Measurements from ENCODE around the gene GDF10. TPM values are rescaled to one million over a fixed set of nuclear protein-coding genes. Genes with fewer than 3 reads are reported as not detected.

Gene GDF10
- polyA plus RNA-seq, 1 donor from 2014 or later: 0.66 TPM

DNA sequence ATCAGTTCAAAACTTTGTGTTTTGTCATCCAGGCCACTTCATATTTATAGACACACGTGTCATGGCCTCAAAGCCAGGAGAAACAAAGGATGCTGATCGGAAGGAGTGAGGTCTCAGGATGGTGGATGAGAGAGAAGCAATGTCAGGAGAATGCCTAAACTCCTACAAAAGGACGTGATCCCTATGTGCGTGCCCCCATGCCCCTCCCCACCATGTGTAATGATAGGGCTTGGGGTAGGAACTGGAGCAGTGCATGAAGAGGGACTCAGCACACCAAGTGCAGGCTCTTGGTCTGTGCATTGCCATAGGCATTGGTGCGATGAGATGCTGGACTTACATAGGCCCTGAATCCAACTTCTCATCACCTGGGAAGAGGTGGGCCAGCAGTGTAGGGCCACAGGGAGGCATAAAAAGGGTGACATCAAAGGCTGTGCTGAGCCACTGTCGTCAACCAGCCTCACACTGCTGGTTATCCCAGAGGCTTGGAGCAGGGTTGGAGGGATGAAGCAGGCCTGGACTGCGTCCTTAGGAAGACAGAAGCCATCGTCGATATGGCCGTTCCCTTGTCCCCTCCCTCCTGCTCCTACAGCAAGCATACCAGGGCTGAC, 46.9 kb upstream of the GDF10 start:
- Histone ChIP-seq H3K9me3 (ENCODE audit: low read length) (no peaks in the 10 kb centered on the region), H3K27me3 (ENCODE audit: insufficient read depth, low read depth, low read length) (no peaks in the 10 kb centered on the region), H3K79me2 (replicated peaks; ENCODE audit: insufficient read depth, low read length) (no peaks in the 10 kb centered on the region), H4K20me1 (ENCODE audit: insufficient read depth) (no peaks in the 10 kb centered on the region), H3K4me2 (ENCODE audit: low read length) (no peak overlapping the region), H3K9ac (ENCODE audit: low read length) (no peak overlapping the region), H3K27ac (ENCODE audit: low read length) (no peak overlapping the region), H3F3A (ENCODE audit: insufficient read depth, low read length, poor library complexity, severe bottlenecking) (no peaks in the 10 kb centered on the region), H3K9me2 (ENCODE audit: insufficient read depth, low read length) (no peaks in the 10 kb centered on the region), H3K4me3 (ENCODE audit: low read length) (no peak overlapping the region), H2AFZ (ENCODE audit: low read depth, low read length) (no peak overlapping the region), H3K36me3 (ENCODE audit: insufficient read depth, low read length) (no peaks in the 10 kb centered on the region)
- TF ChIP-seq SMC3 (conservative IDR thresholded peaks at IDR 0.05; ENCODE audit: poor library complexity) (no peak), TAF1 (IDR thresholded peaks at IDR 0.05; ENCODE audit: low read depth) (no peak), RAD21 (conservative IDR thresholded peaks at IDR 0.05) (no peak), EZH2 (IDR thresholded peaks at IDR 0.05; ENCODE audit: borderline replicate concordance, insufficient read depth, low read length, poor library complexity, severe bottlenecking) (no peak), EP300 (conservative IDR thresholded peaks at IDR 0.05; ENCODE audit: poor library complexity, severe bottlenecking) (no peak), MXI1 (conservative IDR thresholded peaks at IDR 0.05; ENCODE audit: poor library complexity, severe bottlenecking) (no peak), POLR2AphosphoS5 (IDR thresholded peaks at IDR 0.05) (no peak)
- TF ChIP-seq, protein P1, sequence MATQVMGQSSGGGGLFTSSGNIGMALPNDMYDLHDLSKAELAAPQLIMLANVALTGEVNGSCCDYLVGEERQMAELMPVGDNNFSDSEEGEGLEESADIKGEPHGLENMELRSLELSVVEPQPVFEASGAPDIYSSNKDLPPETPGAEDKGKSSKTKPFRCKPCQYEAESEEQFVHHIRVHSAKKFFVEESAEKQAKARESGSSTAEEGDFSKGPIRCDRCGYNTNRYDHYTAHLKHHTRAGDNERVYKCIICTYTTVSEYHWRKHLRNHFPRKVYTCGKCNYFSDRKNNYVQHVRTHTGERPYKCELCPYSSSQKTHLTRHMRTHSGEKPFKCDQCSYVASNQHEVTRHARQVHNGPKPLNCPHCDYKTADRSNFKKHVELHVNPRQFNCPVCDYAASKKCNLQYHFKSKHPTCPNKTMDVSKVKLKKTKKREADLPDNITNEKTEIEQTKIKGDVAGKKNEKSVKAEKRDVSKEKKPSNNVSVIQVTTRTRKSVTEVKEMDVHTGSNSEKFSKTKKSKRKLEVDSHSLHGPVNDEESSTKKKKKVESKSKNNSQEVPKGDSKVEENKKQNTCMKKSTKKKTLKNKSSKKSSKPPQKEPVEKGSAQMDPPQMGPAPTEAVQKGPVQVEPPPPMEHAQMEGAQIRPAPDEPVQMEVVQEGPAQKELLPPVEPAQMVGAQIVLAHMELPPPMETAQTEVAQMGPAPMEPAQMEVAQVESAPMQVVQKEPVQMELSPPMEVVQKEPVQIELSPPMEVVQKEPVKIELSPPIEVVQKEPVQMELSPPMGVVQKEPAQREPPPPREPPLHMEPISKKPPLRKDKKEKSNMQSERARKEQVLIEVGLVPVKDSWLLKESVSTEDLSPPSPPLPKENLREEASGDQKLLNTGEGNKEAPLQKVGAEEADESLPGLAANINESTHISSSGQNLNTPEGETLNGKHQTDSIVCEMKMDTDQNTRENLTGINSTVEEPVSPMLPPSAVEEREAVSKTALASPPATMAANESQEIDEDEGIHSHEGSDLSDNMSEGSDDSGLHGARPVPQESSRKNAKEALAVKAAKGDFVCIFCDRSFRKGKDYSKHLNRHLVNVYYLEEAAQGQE (IDR thresholded peaks at IDR 0.05; ENCODE audit: borderline replicate concordance): no peak
- TF ChIP-seq, protein P2, sequence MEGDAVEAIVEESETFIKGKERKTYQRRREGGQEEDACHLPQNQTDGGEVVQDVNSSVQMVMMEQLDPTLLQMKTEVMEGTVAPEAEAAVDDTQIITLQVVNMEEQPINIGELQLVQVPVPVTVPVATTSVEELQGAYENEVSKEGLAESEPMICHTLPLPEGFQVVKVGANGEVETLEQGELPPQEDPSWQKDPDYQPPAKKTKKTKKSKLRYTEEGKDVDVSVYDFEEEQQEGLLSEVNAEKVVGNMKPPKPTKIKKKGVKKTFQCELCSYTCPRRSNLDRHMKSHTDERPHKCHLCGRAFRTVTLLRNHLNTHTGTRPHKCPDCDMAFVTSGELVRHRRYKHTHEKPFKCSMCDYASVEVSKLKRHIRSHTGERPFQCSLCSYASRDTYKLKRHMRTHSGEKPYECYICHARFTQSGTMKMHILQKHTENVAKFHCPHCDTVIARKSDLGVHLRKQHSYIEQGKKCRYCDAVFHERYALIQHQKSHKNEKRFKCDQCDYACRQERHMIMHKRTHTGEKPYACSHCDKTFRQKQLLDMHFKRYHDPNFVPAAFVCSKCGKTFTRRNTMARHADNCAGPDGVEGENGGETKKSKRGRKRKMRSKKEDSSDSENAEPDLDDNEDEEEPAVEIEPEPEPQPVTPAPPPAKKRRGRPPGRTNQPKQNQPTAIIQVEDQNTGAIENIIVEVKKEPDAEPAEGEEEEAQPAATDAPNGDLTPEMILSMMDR (IDR thresholded peaks at IDR 0.05; ENCODE audit: poor library complexity, severe bottlenecking): no peak

DNA sequence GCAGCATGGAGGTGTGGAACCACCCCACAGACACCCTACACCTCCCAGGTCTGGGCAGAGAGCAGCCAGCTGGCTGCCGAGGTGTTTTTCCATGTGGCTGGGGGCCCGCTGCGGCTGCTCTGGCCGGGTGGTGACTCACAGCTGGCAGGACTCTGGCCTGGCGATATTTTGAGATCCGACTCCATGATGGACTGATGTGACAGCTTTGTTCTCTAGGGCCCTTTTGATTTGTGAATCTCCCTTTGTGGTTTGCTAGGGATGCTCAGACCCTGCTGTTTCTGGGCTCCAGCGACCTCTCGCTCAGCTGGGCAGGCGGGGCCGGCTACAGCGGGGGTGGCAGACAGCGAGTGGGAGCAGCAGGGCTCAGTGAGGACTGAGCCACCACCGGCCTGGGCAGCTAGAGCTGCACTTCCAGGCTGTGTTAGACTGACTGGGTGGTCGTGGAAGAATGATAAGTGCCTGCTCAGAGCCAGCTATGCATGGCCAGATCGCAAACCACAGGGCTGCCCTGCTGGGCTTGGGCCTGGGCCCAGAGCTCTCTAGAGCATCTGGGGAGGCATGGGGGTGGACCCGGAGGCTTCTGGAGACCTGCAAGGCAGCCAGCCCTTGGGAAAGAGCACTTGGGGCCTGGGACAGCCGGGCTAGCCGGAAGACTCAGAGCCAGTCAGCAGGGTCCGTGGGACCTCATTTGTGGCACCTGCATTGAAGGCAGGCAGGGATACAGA, 46.2 kb upstream of the GDF10 start:
- Histone ChIP-seq H2AFZ (ENCODE audit: low read depth, low read length) (no peak overlapping the region), H3K79me2 (replicated peaks; ENCODE audit: insufficient read depth, low read length) (no peaks in the 10 kb centered on the region), H4K20me1 (ENCODE audit: insufficient read depth) (no peaks in the 10 kb centered on the region), H3K9me3 (ENCODE audit: low read length) (no peaks in the 10 kb centered on the region), H3K4me3 (ENCODE audit: low read length) (no peak overlapping the region), H3K9me2 (ENCODE audit: insufficient read depth, low read length) (no peaks in the 10 kb centered on the region), H3K27ac (ENCODE audit: low read length) (no peak overlapping the region), H3F3A (ENCODE audit: insufficient read depth, low read length, poor library complexity, severe bottlenecking) (no peaks in the 10 kb centered on the region), H3K36me3 (ENCODE audit: insufficient read depth, low read length) (no peaks in the 10 kb centered on the region), H3K9ac (ENCODE audit: low read length) (no peak overlapping the region), H3K4me2 (ENCODE audit: low read length) (no peak overlapping the region), H3K27me3 (ENCODE audit: insufficient read depth, low read depth, low read length) (no peaks in the 10 kb centered on the region)
- TF ChIP-seq EP300 (conservative IDR thresholded peaks at IDR 0.05; ENCODE audit: poor library complexity, severe bottlenecking) (no peak), POLR2AphosphoS5 (IDR thresholded peaks at IDR 0.05) (no peak), SMC3 (conservative IDR thresholded peaks at IDR 0.05; ENCODE audit: poor library complexity) (no peak), RAD21 (conservative IDR thresholded peaks at IDR 0.05) (no peak), MXI1 (conservative IDR thresholded peaks at IDR 0.05; ENCODE audit: poor library complexity, severe bottlenecking) (no peak), TAF1 (IDR thresholded peaks at IDR 0.05; ENCODE audit: low read depth) (no peak), EZH2 (IDR thresholded peaks at IDR 0.05; ENCODE audit: borderline replicate concordance, insufficient read depth, low read length, poor library complexity, severe bottlenecking) (no peak)
- TF ChIP-seq, protein P1 (IDR thresholded peaks at IDR 0.05; ENCODE audit: borderline replicate concordance): no peak
- TF ChIP-seq, protein P2 (IDR thresholded peaks at IDR 0.05; ENCODE audit: poor library complexity, severe bottlenecking): no peak

Measured in neural cell (in vitro differentiated cells).